ENCODE data around the gene UROC1.

Gene UROC1

GRCh38 chr3:126494970-126495230 is 22.7 kb downstream of the UROC1 start:
- DNase-seq (ENCODE audit: low read depth), result no peak

GRCh38 chr3:126494204-126494969 is 23.2 kb downstream of the UROC1 start:
- no peak for DNase-seq (ENCODE audit: low read depth)

- DNase-seq (ENCODE audit: low read depth), result no peak
Measured at GRCh38 chr3:126493739-126494138, 23.8 kb downstream of the UROC1 start.

DNA sequence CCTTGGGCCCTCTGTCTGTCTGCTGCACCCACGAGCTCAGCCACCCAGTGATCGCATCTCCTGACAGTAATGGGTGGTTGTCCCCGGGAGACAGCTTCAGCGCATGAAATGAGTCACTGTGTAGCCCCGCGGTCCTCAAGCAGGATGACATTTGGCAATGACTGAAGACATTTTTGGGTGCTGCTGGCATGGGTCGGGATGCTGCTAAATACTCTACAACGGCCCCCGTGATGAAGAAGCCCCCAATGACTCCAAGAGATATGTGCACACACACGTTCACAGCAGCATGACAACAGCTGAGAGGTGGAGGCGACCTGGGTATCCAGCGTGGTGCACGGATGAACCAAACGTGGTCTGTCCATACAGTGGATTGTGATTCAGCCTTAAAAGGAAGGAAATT is 24.5 kb downstream of the UROC1 start:
- no peak for DNase-seq (ENCODE audit: low read depth)

- DNase-seq (ENCODE audit: low read depth), result no peak
Measured at GRCh38 chr3:126491221-126492013, 26.2 kb downstream of the UROC1 start.

DNA sequence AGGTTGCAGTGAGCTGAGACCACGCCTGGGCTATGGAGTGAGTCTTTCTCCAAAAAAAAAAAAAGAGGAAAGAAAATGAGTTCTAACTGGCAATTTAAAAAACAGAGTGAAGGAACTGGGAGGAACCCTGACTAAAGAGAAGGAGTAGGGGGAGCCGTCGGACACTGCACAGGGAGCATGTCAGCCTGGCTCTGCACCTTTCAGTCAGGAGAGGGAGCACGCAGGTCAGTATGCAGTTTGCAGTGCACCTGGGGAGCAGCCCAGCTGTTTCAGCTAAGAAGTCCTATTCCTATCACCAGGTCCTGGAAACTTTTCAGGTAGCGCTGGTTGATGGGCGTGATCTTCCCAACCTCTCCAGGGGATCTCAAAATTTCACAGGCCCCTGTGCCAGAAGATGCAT is 27.0 kb downstream of the UROC1 start:
- DNase-seq (ENCODE audit: low read depth), result no peak

- DNase-seq (ENCODE audit: low read depth), result no peak
Measured at GRCh38 chr3:126488886-126489569, 28.5 kb downstream of the UROC1 start.

GRCh38 chr3:126488185-126488584 is 29.4 kb downstream of the UROC1 start:
- no peak for DNase-seq (ENCODE audit: low read depth)

DNA sequence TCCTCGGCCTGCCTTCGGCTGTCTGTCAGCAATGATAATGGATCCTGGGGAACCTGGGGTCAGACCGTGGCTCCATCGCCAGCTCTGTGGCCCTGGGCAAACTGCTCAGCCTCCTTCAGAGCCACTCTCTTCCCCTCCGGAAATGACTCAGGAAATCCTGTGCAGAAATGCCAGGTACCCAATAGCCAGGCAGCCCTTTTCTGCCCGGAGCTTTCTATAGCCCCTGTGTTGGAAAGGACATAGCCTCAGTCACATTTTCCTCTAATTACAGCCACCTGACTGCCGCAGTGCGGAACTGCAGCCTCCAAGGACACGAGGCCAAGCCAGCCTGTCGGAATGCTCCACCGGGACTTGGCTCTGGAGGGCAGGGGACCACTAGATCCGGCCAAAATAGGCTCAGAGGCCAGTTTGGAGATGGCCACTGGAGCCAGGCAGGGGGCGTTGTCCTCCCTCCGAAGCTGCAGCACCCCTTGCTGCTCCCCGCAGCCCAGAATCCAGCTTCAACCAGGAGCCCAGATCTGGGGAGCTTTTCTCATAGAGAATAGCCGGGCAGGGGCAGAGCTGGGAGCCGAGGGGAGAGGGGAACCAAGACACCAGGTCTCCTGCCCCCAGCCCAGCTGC is 30.3 kb downstream of the UROC1 start:
- DNase-seq (ENCODE audit: low read depth), result no peak

DNA sequence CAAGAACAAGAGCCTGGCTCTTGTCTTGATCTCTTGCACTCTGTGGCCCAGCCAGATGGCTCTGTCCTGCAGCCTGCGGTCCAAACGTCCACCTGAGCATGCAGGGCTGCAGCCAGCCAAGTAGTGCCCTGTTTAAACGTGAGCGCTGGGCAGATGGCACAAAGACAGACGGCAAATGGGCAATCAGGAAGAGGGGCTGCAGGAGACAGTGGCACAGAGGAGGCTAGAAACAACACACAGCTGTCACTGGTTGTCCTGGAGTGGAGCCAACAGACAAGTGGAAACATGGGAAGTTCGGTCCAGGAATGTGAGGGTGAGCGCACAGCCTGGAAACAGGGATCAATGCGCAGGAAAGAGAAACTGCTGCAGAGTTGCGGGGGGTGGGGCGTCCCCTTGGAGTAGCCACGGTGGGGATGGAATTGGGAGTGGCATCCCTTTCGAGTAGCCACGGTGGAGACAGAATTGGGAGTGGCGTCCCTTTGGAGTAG is 31.2 kb downstream of the UROC1 start:
- DNase-seq (ENCODE audit: low read depth), result no peak

GRCh38 chr3:126485956-126486355 is 31.6 kb downstream of the UROC1 start:
- DNase-seq (ENCODE audit: low read depth), result no peak

GRCh38 chr3:126485176-126485897 is 32.2 kb downstream of the UROC1 start:
- DNase-seq (ENCODE audit: low read depth), result no peak

DNA sequence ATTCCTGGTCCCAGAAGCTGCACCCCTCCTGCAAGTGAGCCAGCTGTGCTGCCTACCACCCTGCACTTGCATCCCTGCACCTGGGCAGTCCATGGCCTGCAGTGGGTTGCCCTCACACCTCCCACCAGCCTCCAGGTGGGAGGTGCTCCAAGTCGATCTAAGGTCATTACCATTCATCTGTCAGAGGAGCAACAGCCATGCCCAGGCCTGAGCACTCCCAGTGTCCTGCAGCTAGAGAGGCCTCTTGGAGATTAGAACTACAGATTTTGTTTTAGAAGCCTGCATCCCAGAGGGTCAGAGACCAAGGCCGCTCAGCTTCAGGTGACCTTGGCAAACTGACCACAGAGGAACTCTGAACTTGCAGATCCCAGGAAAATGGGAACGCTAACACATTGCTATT is 32.9 kb downstream of the UROC1 start:
- DNase-seq (ENCODE audit: low read depth), result no peak

DNA sequence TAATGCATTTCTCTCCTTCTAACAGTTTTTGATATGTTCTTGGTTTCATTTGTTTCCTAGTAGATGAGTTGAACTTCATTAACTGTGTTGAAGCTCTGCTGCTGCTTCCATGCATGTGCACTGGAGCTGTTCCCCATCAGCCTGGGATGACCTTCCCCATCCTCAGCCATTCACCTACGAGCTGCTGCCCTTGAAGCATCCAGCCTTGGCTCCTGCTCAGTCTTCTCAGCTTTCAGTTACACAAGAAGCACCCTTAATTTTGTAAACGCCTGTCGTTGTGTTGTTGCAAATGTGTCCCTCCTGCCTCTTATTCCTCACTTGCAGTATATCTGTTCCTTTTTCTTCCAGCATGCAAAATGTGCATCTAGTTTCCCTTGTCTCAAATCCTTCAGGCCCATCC is 33.4 kb downstream of the UROC1 start:
- no peak for DNase-seq (ENCODE audit: low read depth)

GRCh38 chr3:126483321-126483761 is 34.2 kb downstream of the UROC1 start:
- no peak for DNase-seq (ENCODE audit: low read depth)

DNA sequence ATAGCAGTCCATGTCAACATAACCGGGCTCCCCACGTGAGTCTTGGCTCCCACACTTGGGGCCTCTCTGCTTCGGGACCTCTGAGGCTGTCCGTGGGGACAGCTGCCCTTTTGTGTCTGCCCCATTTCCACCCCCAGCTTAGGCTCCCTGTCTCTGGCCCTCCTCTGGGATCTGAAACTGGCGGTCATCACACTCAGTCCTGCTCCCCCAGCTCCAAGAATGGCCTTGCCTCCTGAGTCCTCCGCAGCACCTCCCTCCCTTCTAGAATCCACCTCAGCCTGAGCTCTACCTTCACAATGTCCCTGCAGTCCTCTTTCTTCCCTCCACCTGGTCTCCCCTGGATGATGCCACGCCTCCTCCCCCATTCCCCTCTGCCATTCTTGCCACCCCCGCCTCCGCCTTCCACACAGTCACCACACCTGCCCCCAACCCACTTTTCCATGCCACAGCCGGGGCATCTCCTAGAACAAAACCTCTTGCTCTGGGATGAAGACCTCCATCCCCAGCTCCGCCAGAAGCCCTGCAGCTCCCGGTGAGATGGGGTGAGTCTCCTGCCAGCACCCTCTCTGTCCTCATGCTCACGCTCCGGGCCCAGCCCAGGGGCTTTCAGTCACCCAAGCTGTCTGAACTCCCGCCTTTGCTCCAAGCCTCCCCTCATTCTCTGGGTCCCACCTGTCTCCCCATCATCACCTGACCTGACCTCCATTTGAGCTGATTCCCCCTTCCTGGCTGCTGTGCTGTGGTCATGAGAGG is 34.9 kb downstream of the UROC1 start:
- DNase-seq (ENCODE audit: low read depth), result no peak

- DNase-seq (ENCODE audit: low read depth), result no peak
Measured at GRCh38 chr3:126481808-126482502, 35.6 kb downstream of the UROC1 start.

DNA sequence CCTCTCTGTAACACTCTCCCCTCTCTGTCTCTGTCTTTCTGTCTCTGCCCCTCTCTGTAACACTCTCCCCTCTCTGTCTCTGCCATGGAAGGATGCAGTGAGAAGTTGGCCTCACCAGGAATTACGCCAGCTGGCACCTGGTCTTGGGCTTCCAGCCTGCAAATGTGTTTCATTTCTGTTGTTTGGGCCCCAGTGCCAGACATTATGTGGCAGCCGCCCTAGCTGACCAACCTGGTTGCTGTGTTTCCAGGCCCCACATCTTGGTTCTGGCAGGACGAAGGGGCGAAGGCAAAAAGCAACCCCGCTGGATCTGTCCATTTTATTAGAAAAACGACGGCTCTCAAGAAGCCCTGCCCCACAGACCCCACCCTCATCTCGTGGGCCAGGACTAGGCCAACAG is 36.7 kb downstream of the UROC1 start:
- DNase-seq (ENCODE audit: low read depth), result no peak

- no peak for DNase-seq (ENCODE audit: low read depth)
Measured at GRCh38 chr3:126480206-126480605, 37.4 kb downstream of the UROC1 start.

GRCh38 chr3:126479642-126480041 is 37.9 kb downstream of the UROC1 start:
- no peak for DNase-seq (ENCODE audit: low read depth)
